ENCODE data around the gene RABL2B. TPM values are rescaled to one million over a fixed set of nuclear protein-coding genes. Genes with fewer than 3 reads are reported as not detected.

The RABL2B gene
- total RNA-seq, 1 donor from 2014 or later = 52.9 TPM

DNA sequence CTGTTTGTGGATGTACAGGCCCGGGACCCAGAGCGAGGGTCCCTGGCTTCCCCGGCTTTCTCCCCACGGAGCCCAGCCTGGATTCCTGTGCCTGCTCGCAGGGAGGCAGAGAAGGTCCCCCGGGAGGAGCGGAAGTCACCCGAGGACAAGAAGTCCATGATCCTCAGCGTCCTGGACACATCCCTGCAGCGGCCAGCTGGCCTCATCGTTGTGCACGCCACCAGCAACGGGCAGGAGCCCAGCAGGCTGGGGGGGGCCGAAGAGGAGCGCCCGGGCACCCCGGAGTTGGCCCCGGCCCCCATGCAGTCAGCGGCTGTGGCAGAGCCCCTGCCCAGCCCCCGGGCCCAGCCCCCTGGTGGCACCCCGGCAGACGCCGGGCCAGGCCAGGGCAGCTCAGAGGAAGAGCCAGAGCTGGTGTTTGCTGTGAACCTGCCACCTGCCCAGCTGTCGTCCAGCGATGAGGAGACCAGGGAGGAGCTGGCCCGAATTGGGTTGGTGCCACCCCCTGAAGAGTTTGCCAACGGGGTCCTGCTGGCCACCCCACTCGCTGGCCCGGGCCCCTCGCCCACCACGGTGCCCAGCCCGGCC, 62.1 kb downstream of the RABL2B start:
- Mint-ChIP-seq H3K27me3 (ENCODE audit: low read depth) (peaks cover 52% of the 10 kb centered on the region), H3K27ac (ENCODE audit: unreplicated experiment) (no peak overlapping the region), H3K36me3 (ENCODE audit: low read depth) (peaks cover 7% of the 10 kb centered on the region), H3K4me3 (no peak overlapping the region), H3K9me3 (no peaks in the 10 kb centered on the region), H3K4me1 (peaks cover 5% of the 10 kb centered on the region)
- DNase-seq (ENCODE audit: low read depth, low spot score) = no peak
- TF ChIP-seq, protein P1, sequence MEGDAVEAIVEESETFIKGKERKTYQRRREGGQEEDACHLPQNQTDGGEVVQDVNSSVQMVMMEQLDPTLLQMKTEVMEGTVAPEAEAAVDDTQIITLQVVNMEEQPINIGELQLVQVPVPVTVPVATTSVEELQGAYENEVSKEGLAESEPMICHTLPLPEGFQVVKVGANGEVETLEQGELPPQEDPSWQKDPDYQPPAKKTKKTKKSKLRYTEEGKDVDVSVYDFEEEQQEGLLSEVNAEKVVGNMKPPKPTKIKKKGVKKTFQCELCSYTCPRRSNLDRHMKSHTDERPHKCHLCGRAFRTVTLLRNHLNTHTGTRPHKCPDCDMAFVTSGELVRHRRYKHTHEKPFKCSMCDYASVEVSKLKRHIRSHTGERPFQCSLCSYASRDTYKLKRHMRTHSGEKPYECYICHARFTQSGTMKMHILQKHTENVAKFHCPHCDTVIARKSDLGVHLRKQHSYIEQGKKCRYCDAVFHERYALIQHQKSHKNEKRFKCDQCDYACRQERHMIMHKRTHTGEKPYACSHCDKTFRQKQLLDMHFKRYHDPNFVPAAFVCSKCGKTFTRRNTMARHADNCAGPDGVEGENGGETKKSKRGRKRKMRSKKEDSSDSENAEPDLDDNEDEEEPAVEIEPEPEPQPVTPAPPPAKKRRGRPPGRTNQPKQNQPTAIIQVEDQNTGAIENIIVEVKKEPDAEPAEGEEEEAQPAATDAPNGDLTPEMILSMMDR (conservative IDR thresholded peaks at IDR 0.05) = no peak

DNA sequence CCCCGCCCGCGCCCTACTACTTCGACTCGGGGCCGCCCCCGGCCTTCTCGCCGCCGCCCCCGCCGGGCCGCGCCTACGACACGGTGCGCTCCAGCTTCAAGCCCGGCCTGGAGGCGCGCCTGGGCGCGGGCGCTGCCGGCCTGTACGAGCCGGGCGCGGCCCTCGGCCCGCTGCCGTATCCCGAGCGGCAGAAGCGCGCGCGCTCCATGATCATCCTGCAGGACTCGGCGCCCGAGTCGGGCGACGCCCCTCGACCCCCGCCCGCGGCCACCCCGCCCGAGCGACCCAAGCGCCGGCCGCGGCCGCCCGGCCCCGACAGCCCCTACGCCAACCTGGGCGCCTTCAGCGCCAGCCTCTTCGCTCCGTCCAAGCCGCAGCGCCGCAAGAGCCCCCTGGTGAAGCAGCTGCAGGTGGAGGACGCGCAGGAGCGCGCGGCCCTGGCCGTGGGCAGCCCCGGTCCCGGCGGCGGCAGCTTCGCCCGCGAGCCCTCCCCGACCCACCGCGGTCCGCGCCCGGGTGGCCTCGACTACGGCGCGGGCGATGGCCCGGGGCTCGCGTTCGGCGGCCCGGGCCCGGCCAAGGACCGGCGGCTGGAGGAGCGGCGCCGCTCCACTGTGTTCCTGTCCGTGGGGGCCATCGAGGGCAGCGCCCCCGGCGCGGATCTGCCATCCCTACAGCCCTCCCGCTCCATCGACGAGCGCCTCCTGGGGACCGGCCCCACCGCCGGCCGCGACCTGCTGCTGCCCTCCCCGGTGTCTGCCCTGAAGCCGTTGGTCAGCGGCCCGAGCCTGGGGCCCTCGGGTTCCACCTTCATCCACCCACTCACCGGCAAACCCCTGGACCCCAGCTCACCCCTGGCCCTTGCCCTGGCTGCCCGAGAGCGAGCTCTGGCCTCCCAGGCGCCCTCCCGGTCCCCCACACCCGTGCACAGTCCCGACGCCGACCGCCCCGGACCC, 62.9 kb downstream of the RABL2B start:
- DNase-seq (ENCODE audit: low read depth, low spot score) = no peak
- peaks cover 52% of the 10 kb centered on the region for H3K27me3 Mint-ChIP-seq (ENCODE audit: low read depth)
- no peak overlapping the region for H3K27ac Mint-ChIP-seq (ENCODE audit: unreplicated experiment)
- TF ChIP-seq, protein P1 (conservative IDR thresholded peaks at IDR 0.05) = no peak
- peaks cover 9% of the 10 kb centered on the region for H3K36me3 Mint-ChIP-seq (ENCODE audit: low read depth)
- peaks cover 5% of the 10 kb centered on the region for H3K4me1 Mint-ChIP-seq
- H3K9me3 Mint-ChIP-seq = no peaks in the 10 kb centered on the region
- H3K4me3 Mint-ChIP-seq = no peak overlapping the region

DNA sequence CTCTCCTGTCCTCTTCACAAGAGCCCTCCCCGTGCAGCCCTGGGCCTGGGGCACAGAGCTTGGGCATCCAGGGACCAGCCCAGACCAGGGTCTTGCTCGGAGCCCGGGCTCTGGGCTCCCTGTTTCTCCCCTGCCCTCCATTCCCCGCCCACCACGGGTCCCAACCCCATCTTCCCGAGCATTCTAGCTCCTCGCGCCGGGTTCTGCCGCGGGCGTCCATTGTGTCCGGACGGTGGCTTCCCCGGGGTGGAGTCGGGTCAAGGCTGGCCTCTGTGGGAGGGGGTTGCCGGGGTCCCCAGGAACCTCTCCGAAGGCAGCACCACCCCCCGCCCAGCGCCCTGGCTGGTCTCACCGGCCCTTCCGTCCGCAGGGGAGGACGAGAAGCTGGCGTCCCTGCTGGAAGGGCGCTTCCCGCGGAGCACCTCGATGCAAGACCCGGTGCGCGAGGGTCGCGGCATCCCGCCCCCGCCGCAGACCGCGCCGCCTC, 63.6 kb downstream of the RABL2B start:
- no peaks in the 10 kb centered on the region for H3K9me3 Mint-ChIP-seq
- DNase-seq (ENCODE audit: low read depth, low spot score) = no peak
- H3K4me3 Mint-ChIP-seq = peak overlapping the region; percentile 7
- H3K36me3 Mint-ChIP-seq (ENCODE audit: low read depth) = peaks cover 9% of the 10 kb centered on the region
- peaks cover 5% of the 10 kb centered on the region for H3K4me1 Mint-ChIP-seq
- no peak overlapping the region for H3K27ac Mint-ChIP-seq (ENCODE audit: unreplicated experiment)
- peaks cover 52% of the 10 kb centered on the region for H3K27me3 Mint-ChIP-seq (ENCODE audit: low read depth)
- TF ChIP-seq, protein P1 (conservative IDR thresholded peaks at IDR 0.05) = no peak

DNA sequence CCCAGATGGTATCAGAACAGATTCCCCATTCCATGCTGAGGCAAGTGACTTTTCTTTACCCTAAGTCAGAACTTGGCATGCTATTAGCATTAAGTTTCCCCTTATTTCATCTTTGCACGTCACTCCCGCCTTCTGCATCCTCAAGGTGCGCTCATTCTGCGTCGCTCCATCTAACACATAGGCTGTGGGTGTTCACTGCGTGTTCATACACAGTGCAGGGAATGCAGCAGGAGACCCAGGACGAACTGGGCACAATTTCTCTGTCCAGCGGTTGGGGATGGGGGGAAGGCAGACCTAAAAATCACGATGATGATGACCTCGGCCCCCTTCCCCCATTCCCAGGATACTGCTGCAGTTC, 65.1 kb downstream of the RABL2B start:
- TF ChIP-seq, protein P1 (conservative IDR thresholded peaks at IDR 0.05) = no peak
- DNase-seq (ENCODE audit: low read depth, low spot score) = no peak
- H3K4me3 Mint-ChIP-seq = peak overlapping the region; percentile 67
- no peaks in the 10 kb centered on the region for H3K9me3 Mint-ChIP-seq
- no peak overlapping the region for H3K27ac Mint-ChIP-seq (ENCODE audit: unreplicated experiment)
- peaks cover 44% of the 10 kb centered on the region for H3K27me3 Mint-ChIP-seq (ENCODE audit: low read depth)
- H3K36me3 Mint-ChIP-seq (ENCODE audit: low read depth) = peaks cover 9% of the 10 kb centered on the region
- H3K4me1 Mint-ChIP-seq = peaks cover 12% of the 10 kb centered on the region

DNA sequence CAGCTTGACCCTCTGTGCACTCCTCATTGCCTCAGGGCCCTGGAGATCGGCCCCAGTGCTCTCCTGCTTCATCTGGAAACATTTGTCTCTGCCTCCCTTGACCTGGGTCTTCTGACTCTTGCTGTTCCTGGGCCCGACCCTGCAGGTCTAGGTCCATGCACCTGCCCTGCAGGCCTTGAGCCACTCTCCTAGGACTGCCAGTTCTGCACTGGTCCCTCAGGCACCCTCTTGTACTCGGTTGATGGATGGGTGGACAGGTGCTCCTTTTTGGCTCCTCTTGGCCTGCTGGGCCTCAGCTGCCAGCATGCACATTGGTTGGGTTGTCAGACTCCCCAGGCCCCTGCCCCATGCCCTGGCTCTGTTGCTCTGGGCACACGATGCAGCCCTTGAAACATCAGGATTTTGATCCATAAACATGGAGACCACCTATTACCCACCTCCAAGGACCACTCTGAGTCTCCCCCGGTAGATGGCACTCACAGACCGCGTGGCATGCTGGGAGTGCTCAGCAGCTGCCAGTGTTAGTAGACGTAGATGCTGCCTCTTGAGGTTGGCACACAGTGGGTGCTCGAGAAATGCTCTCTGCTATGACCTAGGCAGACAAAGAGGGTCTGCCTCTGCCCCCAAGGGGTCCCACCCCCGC, 65.6 kb downstream of the RABL2B start:
- peaks cover 9% of the 10 kb centered on the region for H3K36me3 Mint-ChIP-seq (ENCODE audit: low read depth)
- TF ChIP-seq, protein P1 (conservative IDR thresholded peaks at IDR 0.05) = no peak
- no peak overlapping the region for H3K27ac Mint-ChIP-seq (ENCODE audit: unreplicated experiment)
- H3K4me3 Mint-ChIP-seq = peak overlapping the region; percentile 67
- peaks cover 39% of the 10 kb centered on the region for H3K27me3 Mint-ChIP-seq (ENCODE audit: low read depth)
- DNase-seq (ENCODE audit: low read depth, low spot score) = no peak
- H3K4me1 Mint-ChIP-seq = peaks cover 15% of the 10 kb centered on the region
- no peaks in the 10 kb centered on the region for H3K9me3 Mint-ChIP-seq

All from neural crest cell (in vitro differentiated cells).